Myocyte (in vitro differentiated cells): ENCODE results near the gene CAMSAP1. TPM values are rescaled to one million over a fixed set of nuclear protein-coding genes. Genes with fewer than 3 reads are reported as not detected.
"Not testable (repeated sequence)": the region's sequence is repeated elsewhere in the genome, so short reads cannot be mapped to it uniquely, and the experiment has no call there.

Source experiments
- DNase-seq: peaks from one replicate; pipeline ENCODE4 v3.0.0-alpha.2; 2012; ENCODE audit warnings: low read depth
- total RNA-seq: library from RNA; depleted of rRNA; stranded (reverse); fragments of >200 nt; gene quantifications from 2 replicates; pipeline ENCODE4 v1.2.3, GENCODE V29; 2014

CAMSAP1 gene
- total RNA-seq, 1 donor from 2014 or later, result 57.8 TPM

- DNase-seq, result no peak
Observed at GRCh38 chr9:135901031-135901758, 6.2 kb downstream of the CAMSAP1 start.

- DNase-seq, result peak; percentile 50
Observed at GRCh38 chr9:135898634-135899407, 8.5 kb downstream of the CAMSAP1 start.

DNA sequence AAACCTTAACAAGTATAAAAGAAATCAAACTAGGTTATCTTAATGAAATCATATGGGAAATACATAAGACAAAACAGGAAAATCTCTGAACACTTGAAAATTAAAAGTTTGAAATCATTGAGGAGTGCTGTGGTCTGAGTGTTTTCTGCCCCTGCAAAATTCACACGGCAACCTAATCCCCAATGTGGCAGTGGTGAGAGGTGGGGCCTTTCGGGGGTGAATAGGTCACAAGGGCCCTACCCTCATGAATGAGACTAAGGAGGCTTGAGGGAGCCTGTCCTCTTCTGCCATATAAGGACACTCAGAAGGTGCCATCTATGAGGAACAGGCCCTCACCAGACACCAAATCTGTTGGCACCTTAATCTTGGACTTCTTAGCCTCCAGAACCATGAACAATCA, 10.7 kb downstream of the CAMSAP1 start:
- no peak for DNase-seq

DNA sequence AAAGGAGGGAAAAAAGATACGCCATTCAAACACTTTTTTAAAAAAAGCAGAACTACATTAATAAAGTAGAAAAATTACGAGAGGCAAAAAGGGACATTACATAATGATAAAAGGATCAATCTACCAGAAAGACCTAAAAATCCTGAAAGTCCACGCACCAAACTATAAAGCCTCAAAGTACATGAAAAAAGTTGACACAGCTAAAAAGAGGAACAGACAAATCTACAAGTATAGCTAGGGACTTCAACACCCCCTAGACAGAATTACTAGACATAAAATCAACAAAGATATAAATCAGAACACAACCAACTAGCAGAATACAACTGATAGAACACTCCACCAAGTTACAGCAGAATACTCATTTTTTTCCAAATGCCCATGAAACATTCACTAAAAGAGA, 11.1 kb downstream of the CAMSAP1 start:
- no peak for DNase-seq

DNA sequence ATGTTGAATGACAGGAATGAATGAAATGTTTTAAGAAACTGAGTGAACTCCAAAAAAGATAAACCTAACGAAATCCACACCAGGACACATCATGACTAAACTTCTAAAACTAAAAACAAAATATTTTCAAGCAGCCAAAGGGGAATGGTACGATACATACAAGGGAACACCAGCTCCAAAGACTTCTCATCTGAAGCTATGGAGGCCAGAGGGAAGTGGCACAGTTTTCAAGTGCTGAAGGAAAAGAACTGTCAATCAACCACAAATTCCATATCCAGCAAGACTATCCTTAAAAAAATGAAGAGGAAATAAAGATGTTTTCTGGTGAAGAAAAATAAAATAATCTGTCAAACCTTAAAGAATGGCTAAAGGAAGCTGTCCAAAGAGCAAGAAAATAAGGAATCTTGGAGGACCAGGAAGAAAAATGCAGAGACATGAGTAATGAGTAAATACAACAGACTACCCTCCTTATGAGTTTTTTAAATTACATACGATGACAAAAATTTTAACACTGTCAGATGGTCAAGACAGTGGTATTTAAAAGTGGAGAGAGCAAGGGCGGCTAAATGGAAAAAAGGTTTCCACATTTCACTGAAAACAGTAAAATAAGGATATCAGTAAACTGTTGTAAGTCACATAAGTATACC, 12.0 kb downstream of the CAMSAP1 start:
- DNase-seq, result no peak

DNA sequence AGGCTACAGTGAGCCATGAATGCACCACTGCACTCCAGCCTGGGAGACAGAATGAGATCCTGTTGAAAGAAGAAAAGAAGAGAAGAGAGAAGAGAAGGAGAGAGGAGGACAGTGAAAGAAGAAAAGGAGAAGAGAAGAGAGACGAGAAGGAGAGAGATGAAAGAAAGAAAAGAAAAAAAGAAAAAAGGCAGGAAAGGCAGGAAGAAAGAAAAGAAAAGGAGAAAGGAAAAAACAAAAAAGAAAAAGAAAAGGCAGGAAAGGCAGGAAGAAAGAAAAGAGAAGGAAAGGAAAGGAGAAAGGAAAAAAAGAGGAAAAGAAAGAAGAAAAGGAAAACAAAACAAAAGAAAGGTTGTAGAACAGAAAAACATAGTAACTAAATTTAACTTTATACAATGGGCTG, 14.2 kb downstream of the CAMSAP1 start:
- DNase-seq, result no peak

DNA sequence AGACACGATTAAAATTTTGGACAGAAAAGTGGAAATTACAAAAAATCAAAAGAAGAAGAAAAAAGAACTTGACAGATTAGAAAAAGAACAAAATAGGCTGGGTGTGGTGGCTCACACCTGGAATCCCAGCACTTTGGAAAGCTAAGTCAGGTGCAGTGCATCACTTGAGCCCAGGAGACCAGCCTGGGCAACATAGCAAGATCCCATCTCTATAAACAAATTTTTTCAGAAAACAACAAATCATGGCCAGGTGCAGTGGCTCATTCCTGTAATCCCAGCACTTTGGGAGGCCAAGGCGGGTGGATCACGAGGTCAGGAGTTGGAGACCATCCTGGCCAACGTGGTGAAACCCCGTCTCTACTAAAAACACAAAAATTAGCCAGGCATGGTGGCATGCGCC, 15.0 kb downstream of the CAMSAP1 start:
- not testable (repeated sequence) for DNase-seq

DNA sequence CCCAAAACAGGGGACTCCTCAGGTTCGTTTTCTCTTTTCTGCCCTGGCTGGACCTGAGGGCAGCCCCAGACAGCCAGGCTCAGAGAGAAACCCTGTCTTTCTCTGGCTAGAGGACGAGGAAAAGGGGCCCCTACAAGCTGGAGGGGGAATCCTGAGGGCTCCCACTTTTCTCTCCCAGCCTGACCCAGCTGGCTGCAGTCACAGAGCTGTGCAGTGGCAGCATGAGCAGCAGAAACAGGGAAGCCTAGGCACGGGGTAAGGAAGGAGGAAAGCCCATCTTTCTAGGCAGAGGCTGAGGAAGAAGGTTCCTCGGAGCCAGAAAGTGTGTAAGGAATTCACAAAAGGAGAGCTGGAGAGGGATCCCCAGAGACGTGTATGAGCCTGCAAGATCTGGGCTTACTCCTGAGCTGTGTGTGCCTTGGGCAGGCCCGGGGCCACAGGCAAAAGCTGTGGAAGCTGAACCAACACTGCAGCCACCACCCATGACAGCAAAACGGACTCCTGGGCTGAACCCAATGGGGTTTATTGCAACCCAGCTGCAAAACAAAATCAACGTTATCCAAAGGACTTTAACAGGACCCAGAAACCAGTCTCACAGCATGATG, 16.2 kb downstream of the CAMSAP1 start:
- DNase-seq, result no peak

DNA sequence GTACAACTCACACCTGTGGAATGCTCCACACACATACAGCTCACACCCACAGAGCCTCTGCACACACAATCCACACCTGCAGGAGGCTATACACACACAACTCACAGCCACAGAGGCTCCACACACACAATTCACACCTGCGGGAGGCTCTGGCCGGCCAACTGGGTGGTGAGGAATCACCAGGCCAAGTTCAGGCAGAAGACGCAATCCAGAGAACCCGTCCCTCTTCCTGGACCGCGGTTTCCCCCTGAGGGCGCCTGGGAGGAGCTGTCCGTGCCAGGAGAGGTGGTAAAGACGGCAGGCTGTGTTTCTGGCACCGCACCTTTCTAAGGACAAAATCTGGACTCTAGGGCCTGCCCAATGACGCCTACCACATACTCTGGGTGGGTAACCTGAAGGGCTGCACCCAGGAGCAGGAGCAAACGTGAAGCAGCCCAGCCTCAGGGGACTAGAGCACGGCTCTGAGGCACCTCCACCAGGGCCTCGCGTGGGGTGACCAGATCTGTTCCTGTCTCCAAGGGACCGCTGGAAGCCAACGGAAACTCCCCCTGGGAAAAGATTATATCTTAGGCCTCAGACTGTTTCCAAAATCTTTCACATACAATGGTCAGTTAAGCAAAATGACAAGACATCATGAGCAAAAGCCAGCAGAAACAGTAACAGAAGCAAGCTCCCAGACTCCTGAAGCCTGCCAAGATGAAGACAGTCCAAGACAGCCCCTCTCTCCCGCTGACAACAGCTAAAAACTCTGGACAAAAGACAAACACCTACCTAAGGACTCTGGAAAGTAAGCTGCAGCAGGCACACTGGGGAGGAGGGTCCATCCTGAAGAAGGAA, 16.9 kb downstream of the CAMSAP1 start:
- no peak for DNase-seq

DNA sequence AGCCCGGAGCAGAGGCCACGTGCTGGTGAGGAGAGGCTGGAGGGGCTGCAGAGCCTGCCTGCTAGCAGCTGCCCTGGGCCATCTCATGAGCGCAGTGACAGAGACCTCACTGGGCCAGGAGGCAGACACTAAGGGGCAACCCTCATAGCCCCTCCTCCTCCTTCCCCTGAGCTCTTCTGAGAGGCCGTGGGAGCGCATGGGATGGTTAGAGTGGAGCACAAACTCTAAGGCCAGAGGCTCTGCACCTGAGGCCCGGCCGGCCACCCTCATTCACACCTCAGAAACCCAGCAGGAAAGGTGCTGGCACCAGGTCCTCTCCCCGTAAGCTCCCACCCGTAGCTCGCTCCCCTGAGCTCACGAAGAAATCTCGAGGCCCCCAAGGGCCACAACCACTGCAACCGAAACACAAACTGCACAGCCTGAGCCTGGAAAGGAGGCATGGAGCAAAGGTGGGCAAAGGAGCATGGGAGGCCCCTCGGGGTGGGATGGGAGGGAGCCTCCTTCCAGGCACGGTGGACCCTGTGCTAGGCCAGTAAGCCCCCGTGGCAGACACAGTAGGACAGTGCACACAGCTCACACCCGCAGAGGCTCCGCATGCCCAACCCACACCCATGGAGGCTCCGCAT, 17.7 kb downstream of the CAMSAP1 start:
- DNase-seq, result no peak

DNA sequence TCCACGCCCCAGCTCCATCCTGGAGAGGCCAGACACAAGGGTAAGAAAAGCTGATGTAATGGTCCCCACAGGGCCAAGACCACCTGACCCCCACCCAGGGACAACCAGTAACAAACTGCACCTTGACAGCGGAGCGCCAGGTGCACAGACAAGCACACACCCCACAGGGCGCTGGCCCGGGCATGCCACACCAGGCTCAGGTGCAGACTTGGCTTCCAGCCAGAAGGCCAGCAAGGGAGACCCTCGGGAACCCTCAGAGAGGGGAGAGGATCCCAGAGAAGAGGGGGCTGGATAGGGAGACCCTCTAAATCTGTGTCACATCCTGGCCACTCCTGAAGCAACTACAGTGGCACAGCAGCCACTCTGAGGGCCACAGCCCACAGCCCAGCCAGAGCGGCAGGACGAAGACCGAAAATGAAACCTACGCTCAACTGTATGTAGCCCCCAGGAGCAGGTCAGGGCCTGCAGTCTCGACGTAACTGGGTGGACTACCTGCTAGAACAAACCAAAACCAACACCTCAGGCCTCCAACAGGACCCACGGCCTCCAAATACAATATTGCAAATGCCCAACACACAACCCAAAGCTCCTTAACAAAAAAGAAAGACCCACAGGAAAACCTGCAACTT, 18.5 kb downstream of the CAMSAP1 start:
- no peak for DNase-seq

DNA sequence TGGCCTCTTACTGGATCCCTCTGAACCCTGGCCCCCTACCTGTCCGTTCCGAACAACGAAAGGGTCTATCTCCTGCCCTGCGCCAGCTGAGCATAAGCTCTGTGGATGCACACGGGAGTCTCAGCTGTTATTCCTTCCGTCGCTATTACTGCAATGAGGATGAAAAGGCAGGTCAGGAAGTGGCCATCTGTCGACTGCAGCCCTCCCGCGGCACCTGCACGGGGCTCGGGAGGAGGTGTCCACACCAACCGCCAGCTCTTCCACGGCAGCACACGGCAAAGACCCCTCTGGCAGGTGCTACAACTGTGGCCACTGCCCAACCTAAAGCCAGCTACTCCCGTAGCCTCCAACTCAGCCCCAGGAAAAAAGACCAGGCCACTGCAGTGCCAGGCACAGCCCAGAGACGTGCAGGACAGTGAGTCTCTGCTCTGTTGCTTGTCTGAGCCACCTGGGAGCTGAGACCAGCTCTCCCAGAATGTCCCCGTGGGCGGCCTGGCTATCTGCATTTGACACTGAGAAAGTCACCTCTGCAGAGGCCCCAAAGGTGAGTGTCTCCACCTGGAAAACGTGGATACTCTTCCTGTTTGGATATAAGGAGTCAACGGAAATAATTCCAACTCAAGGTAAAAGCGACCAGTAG, 19.1 kb downstream of the CAMSAP1 start:
- no peak for DNase-seq

DNA sequence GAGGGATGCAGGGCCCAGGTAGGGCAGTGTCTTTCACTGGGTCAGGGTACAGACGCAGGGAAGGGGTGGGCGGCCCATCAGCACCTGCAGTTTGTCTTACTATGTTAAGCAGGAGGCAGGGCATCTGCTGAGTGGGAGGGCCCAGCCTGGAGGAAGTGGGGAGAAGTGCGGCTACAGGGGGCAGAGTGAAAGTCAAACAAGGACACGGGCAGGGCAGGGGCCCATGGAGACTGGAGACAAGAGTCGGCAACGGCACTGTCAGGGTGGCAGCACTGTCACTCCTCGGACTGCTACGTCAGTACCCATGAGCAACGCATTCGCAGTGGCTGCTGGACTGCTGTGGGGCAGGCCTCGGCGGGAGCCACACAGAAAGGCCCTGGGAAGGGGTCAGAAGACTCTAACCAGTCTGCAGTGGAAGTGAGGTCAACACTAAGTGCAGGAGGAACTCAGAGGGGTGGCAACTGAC, 19.7 kb downstream of the CAMSAP1 start:
- DNase-seq, result peak; percentile 17

DNA sequence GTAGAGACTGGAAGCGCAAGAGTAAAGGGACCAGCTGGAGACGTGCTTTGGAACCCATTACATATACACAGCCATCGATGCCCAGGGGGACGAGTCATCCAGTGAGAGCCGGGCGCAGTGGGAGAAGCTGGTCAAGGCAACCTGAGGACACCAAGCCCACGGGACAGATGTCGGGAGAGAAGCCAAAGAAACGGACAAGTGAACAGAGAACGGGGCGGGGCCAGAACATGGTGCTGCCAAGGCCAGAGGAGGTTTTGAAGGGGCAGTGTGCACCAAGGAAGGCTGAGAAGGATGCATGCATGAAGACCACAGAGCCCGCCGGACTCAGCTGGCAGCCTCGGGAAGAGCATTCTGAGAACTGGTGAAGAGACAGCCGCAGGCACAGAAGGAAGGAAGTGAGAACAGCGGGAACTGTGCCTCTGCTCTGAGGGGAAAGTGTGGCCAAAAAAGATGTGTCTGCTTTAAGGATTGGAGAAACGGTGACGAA, 20.3 kb downstream of the CAMSAP1 start:
- peak; percentile 95 for DNase-seq

DNA sequence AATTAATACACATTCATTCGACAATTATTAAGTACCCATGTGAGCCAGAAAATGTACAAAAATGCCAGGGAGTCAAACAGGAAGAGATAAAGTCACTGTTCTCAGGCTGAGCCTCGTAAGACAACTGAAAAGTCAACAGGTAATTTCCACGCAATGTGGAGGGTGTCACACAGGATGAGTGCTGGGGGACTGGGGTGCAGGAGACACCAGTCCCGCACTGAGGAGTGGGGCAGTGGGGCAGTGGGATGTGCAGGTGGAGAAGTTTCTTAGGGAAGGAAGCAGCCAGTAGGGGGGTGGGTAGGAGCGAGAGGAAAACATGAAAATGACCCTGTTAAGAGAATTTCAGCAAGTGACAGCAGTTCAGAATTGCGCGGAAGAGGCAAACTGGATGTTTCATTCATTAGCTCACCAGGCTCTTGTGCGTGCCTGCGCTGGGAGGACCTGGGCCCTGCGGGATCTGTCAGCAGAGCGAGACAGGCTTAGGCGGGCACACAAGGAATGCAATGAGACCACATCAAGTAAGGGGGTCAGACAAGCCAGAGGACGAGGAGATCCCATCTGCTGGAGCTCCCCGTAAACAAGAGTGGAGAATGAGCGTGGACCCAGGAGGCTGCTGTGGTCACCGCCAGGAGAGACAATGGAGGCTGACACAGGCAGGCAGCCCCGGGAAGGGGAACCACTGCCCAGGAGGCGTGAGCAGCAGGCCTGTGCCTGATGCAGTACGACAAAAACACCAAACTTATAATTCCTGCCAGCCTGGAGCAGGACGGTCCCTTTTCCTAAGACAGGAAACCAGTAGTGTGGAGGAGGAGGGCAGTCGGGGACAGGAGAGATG, 21.0 kb downstream of the CAMSAP1 start:
- peak; percentile 47 for DNase-seq

GRCh38 chr9:135885100-135885853, 22.1 kb downstream of the CAMSAP1 start:
- DNase-seq, result no peak

DNA sequence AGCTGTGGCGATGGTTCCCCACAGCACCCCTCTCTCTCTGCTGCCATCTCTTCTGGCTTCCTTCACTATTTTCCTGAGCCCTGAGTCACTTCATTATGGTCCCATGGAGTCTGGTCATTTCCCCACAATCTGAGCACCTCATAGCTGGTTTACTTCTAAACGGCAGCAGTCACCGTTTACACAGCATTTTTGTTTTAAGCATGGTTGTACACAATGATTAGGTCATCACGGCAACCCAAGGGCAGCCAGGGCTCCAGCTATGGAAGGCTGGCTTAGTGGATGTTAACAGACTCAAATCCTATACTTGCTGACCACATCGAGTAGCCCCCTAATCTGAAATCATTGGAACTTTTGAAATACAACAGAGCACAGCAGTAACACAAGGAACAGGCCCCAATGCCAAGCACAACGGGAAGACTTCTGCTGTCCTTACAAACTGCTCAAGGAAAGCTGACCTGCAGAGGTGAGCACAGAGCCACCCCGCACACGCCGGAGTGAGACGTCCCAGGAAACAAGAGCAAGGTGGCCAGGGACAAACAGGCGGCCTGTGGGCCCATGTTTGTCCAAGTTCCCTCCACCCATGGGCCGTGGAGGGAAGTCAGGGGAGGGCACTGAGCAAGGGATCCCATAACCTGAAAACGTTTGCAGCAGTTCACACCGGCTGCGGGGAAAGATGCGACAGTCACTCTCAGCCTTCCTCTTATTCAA, 22.9 kb downstream of the CAMSAP1 start:
- no peak for DNase-seq
